Transverse colon (tissue), 4 donors: Measurements from ENCODE around the gene PRKCA. TPM values are rescaled to one million over a fixed set of nuclear protein-coding genes. Genes with fewer than 3 reads are reported as not detected.

Experiments
- DNase-seq: peaks from one replicate; pipeline ENCODE4 v3.0.0-alpha.2; 2019
- H3K27ac ChIP-seq, 4 donors: fragments of 200-600 bp; sonication (generic); 2 replicates each; pipeline ENCODE4 v1.5.1; 2016 to 2018; ENCODE audit warnings: inconsistent platforms in 4 of 4
- H3K27me3 ChIP-seq: fragments of 200-600 bp; sonication (generic); 2 replicates; pipeline ENCODE4 v1.5.1; 2017; ENCODE audit warnings: inconsistent platforms
- H3K36me3 ChIP-seq, 4 donors: fragments of 200-600 bp; sonication (generic); 2 replicates each; pipeline ENCODE4 v1.5.1; 2017 to 2019; ENCODE audit warnings: inconsistent platforms in 4 of 4
- H3K4me1 ChIP-seq, 4 donors: fragments of 200-600 bp; sonication (generic); 2 replicates each; pipeline ENCODE4 v1.5.1; 2017 to 2020; ENCODE audit warnings: inconsistent platforms in 4 of 4
- H3K4me3 ChIP-seq, 4 donors: fragments of 200-600 bp; sonication (generic); 1 replicate in 1 of 4; 2 replicates in 3 of 4; pipeline versions ENCODE4 v1.5.1 to v1.6.1; 2017 to 2019; ENCODE audit warnings: inconsistent platforms in 4 of 4
- H3K9me3 ChIP-seq, 2 donors: fragments of 200-600 bp; sonication (generic); 2 replicates each; pipeline ENCODE4 v1.5.1; 2017 to 2019; ENCODE audit warnings: inconsistent platforms in 2 of 2
- CTCF ChIP-seq, 5 experiments: fragments of 200-600 bp in 3 of 5; fragments of 450-650 bp in 2 of 5; sonication (generic) in 3 of 5; IDR thresholded peaks; 1 replicate in 2 of 5; 2 replicates in 3 of 5; pipeline ENCODE4 v1.5.1; 2016 to 2017; ENCODE audit warnings: antibody characterized with exemption in 5 of 5, inconsistent platforms in 3 of 5, mild to moderate bottlenecking in 2 of 5, moderate library complexity in 1 of 5
- EP300 ChIP-seq: sonication (generic); formaldehyde crosslinking; IDR thresholded peaks from one replicate; pipeline ENCODE4 v1.6.1; 2017; ENCODE audit warnings: antibody characterized with exemption, low read depth
- POLR2A ChIP-seq: fragments of 450-650 bp; IDR thresholded peaks from one replicate; pipeline ENCODE4 v1.6.1; 2016; ENCODE audit warnings: antibody characterized with exemption, mild to moderate bottlenecking, moderate library complexity
- POLR2AphosphoS5 ChIP-seq, 3 donors: sonication (generic); formaldehyde crosslinking; IDR thresholded peaks; one replicate each; pipeline ENCODE4 v1.6.1; 2016; ENCODE audit warnings: antibody characterized with exemption in 3 of 3
- WGBS, 2 donors: methylation state at CpG; one replicate each; pipeline ENCODE4 v1.1.5; 2018; ENCODE audit warnings: low coverage in 1 of 2; 5-methylcytosine and 5-hydroxymethylcytosine counted together
- in situ Hi-C, 4 donors: fragments of 200-750 bp; cut with MboI; loops; one replicate each; pipeline versions ENCODE4 v1.15.0 to v1.15.1; 2017; ENCODE audit warnings: low sequenced_read_pairs in 3 of 4, low pct_ligation_motif_present in 1 of 4, low pct_unique_long_range_greater_than_20kb in 1 of 4
- intact Hi-C: fragments of 100-400 bp; cut with DNase I; formaldehyde crosslinking; loops from one replicate; pipeline ENCODE4 v1.15.1; 2023; ENCODE audit warnings: low total_unique reads
- total RNA-seq, 4 donors: library from RNA; depleted of rRNA; stranded (reverse); fragments of >200 nt; gene quantifications; one replicate each; pipeline ENCODE4 v1.1.0, GENCODE V29; 2016

The PRKCA gene
- total RNA-seq, 4 donors from 2014 or later: 16.1 to 49.7 (median 31.7) TPM

- TF ChIP-seq EP300: no peak
- TF ChIP-seq CTCF (IDR thresholded peaks at IDR 0.05): no peak
- no peak for TF ChIP-seq POLR2AphosphoS5 (IDR thresholded peaks at IDR 0.05)
- no peak for TF ChIP-seq POLR2A
- Histone ChIP-seq H3K4me1 (no peaks in the 10 kb centered on the region), H3K27me3 (peaks cover 73% of the 10 kb centered on the region), H3K27ac (no peak overlapping the region), H3K4me3 (no peak overlapping the region), H3K36me3 (no peaks in the 10 kb centered on the region), H3K9me3 (no peaks in the 10 kb centered on the region)
- 77 to 96% methylated on average over 5 to 14 of the region's 14 CpGs for WGBS, 2 donors
- no peak for DNase-seq
- in situ Hi-C loops (no loop called here), intact Hi-C loops (no loop called here)
Measured at GRCh38 chr17:66831383-66832210, 529.2 kb downstream of the PRKCA start.

- intact Hi-C loops (no loop called here), in situ Hi-C loops (no loop called here)
- DNase-seq: no peak
- no peak overlapping the region for H3K27ac ChIP-seq
- H3K9me3 ChIP-seq: no peaks in the 10 kb centered on the region
- H3K4me1 ChIP-seq: no peaks in the 10 kb centered on the region
- H3K4me3 ChIP-seq: no peak overlapping the region
- H3K27me3 ChIP-seq: peaks cover 77% of the 10 kb centered on the region
- no peaks in the 10 kb centered on the region for H3K36me3 ChIP-seq
- WGBS, 2 donors: 87% methylated on average over 4 of the region's 4 CpGs; no CpG with 5 or more reads in 1 of the 2 donors
- no peak for TF ChIP-seq EP300
- TF ChIP-seq POLR2A: no peak
- TF ChIP-seq POLR2AphosphoS5 (IDR thresholded peaks at IDR 0.05): no peak
- no peak for TF ChIP-seq CTCF (IDR thresholded peaks at IDR 0.05)
Measured at GRCh38 chr17:66833201-66833600, 530.8 kb downstream of the PRKCA start.

- intact Hi-C loops: no loop called here
- in situ Hi-C loops: no loop called here
- H3K4me3 ChIP-seq: no peak overlapping the region
- WGBS, 2 donors: 43% methylated on average over 7 of the region's 7 CpGs; no CpG with 5 or more reads in 1 of the 2 donors
- DNase-seq: no peak
- no peak overlapping the region for H3K27ac ChIP-seq
- H3K36me3 ChIP-seq: no peaks in the 10 kb centered on the region
- TF ChIP-seq EP300: no peak
- TF ChIP-seq CTCF (IDR thresholded peaks at IDR 0.05): no peak
- no peak for TF ChIP-seq POLR2A
- no peak for TF ChIP-seq POLR2AphosphoS5 (IDR thresholded peaks at IDR 0.05)
- H3K27me3 ChIP-seq: peaks cover 65% of the 10 kb centered on the region
- no peaks in the 10 kb centered on the region for H3K4me1 ChIP-seq
- no peaks in the 10 kb centered on the region for H3K9me3 ChIP-seq
Measured at GRCh38 chr17:66834426-66834918, 532.1 kb downstream of the PRKCA start.

- TF ChIP-seq POLR2AphosphoS5 (IDR thresholded peaks at IDR 0.05) (no peak), POLR2A (no peak), CTCF (IDR thresholded peaks at IDR 0.05) (no peak), EP300 (no peak)
- no peak for DNase-seq
- WGBS, 2 donors: 18% methylated on average over 47 of the region's 57 CpGs; no CpG with 5 or more reads in 1 of the 2 donors
- no peaks in the 10 kb centered on the region for H3K4me1 ChIP-seq
- H3K9me3 ChIP-seq: no peaks in the 10 kb centered on the region
- H3K36me3 ChIP-seq: no peaks in the 10 kb centered on the region
- intact Hi-C loops (no loop called here), in situ Hi-C loops (no loop called here)
- no peak within 1 kb of the TSS for H3K4me3 ChIP-seq
- H3K27ac ChIP-seq: no peak within 1 kb of the TSS
- peaks cover 61% of the 10 kb centered on the region for H3K27me3 ChIP-seq
Measured at GRCh38 chr17:66834919-66835454, 532.6 kb downstream of the PRKCA start, which contains the start of gene CACNG5. Gene CACNG5, plus strand, starts transcription at chr17:66835117. Its CDS starts 42,216 bp downstream, at chr17:66877333.
